BJ (cell line): ENCODE data around the gene SOX15. TPM values are rescaled to one million over a fixed set of nuclear protein-coding genes. Genes with fewer than 3 reads are reported as not detected.
A peak's percentile ranks its signal among the peaks of the same experiment; 100 is the strongest.

ENCODE experiments used
- CTCF ChIA-PET: fragments of 350-600 bp; formaldehyde crosslinking; extraction: SDS; loops from one replicate; lab custom pipeline; 2021; ENCODE audit warnings: antibody characterized with exemption, inconsistent platforms; lab: Yijun Ruan, JAX
- POLR2A ChIA-PET: fragments of 300-600 bp; sonication (Branson Sonifier 250); formaldehyde crosslinking; extraction: SDS; loops from one replicate; lab custom pipeline; 2021; ENCODE audit warnings: antibody characterized with exemption; lab: Charles Lee
- DNase-seq: peaks from one replicate; pipeline ENCODE4 v3.0.0-alpha.2; 2011; ENCODE audit warnings: low read depth
- H3K27me3 ChIP-seq: 2 replicates; pipeline ENCODE4 v1.6.0; 2011; ENCODE audit warnings: low read length; ENCODE audit not compliant: control insufficient read depth, insufficient read depth
- H3K36me3 ChIP-seq: 2 replicates; pipeline ENCODE4 v1.5.1; 2011; ENCODE audit warnings: low read length; ENCODE audit not compliant: control insufficient read depth, insufficient read depth
- H3K4me3 ChIP-seq: 2 replicates; pipeline ENCODE4 v1.5.1; 2011; ENCODE audit warnings: low read depth, mild to moderate bottlenecking, control low read depth, low read length
- CTCF ChIP-seq: IDR thresholded peaks from 2 replicates; pipeline ENCODE4 v1.5.1; 2011; ENCODE audit warnings: low read depth, mild to moderate bottlenecking, control low read depth, inconsistent platforms, low read length, moderate library complexity; ENCODE audit not compliant: insufficient read depth
- polyA plus RNA-seq: library from polyadenylated mRNA; depleted of rRNA; stranded (reverse); fragments of >200 nt; gene quantifications from 2 replicates; pipeline ENCODE4 v1.2.3, GENCODE V29; 2011

The SOX15 gene
- polyA plus RNA-seq, 1 experiment: 0.34 TPM

GRCh38 chr17:7592422-7593021 lies 2.6 kb upstream of the SOX15 start:
- no peaks in the 10 kb centered on the region for H3K27me3 ChIP-seq
- ChIA-PET POLR2A (interaction anchor here (0.6 kb wide), 1 partner anchor 351 kb away, joined by 4 read pairs; no protein-coding TSS in a partner anchor), CTCF (interaction anchor here (1.3 to 1.4 kb wide), 2 partner anchors 9 to 32 kb away, joined by 4 to 7 read pairs; partner anchors contain the start of gene MPDU1)
- DNase-seq: no peak
- H3K4me3 ChIP-seq: no peak overlapping the region
- TF ChIP-seq CTCF: no peak
- H3K36me3 ChIP-seq: peaks cover 21% of the 10 kb centered on the region

- DNase-seq: no peak
- no peak for TF ChIP-seq CTCF
- POLR2A ChIA-PET: no interaction called here
- no peaks in the 10 kb centered on the region for H3K27me3 ChIP-seq
- peaks cover 21% of the 10 kb centered on the region for H3K36me3 ChIP-seq
- no peak overlapping the region for H3K4me3 ChIP-seq
- CTCF ChIA-PET: interaction anchor here (0.5 to 1.4 kb wide), 4 partner anchors 13 to 83 kb away, joined by 3 to 4 read pairs (median 4); no protein-coding TSS in a partner anchor
These were observed 1.7 kb upstream of the SOX15 start for GRCh38 chr17:7591596-7591995.

- no peak for TF ChIP-seq CTCF
- Histone ChIP-seq H3K27me3 (no peaks in the 10 kb centered on the region), H3K4me3 (no peak overlapping the region), H3K36me3 (peaks cover 24% of the 10 kb centered on the region)
- ChIA-PET CTCF (interaction anchor here (1.1 to 4.3 kb wide), 11 partner anchors 10 to 147 kb away, joined by 3 to 29 read pairs (median 11); partner anchors contain the start of genes CD68, TNFSF13, TP53 and WRAP53), POLR2A (no interaction called here)
- no peak for DNase-seq
These were observed 849 bp upstream of the SOX15 start for GRCh38 chr17:7590743-7591142.

- peak overlapping the region; percentile 22; the same call in 1 of the 2 replicates for H3K4me3 ChIP-seq
- H3K36me3 ChIP-seq: peaks cover 20% of the 10 kb centered on the region
- peak; percentile 94 for TF ChIP-seq CTCF
- CTCF ChIA-PET: interaction anchor here (0.8 to 4.3 kb wide), 35 partner anchors 9 to 543 kb away, joined by 3 to 29 read pairs (median 6); partner anchors contain the start of genes CD68, FXR2, SENP3 and TNFSF13
- no peak for DNase-seq
- POLR2A ChIA-PET: interaction anchor here (1.1 kb wide), 1 partner anchor 16 kb away, joined by 5 read pairs; no protein-coding TSS in a partner anchor
- H3K27me3 ChIP-seq: no peaks in the 10 kb centered on the region
These were observed 558 bp downstream of the SOX15 start for GRCh38 chr17:7589204-7589868.
